K562 (cell line): ENCODE data around the gene AFF3.

Experiments
- CBX5 ChIP-seq: IDR thresholded peaks from 2 replicates; pipeline ENCODE4 v1.6.1; 2014; ENCODE audit warnings: low read depth, borderline replicate concordance
- CHD4 ChIP-seq: fragments of 200-600 bp; sonication (generic); IDR thresholded peaks from 3 replicates; pipeline ENCODE4 v1.6.1; 2012; ENCODE audit warnings: low read depth, mild to moderate bottlenecking, mixed read lengths, low read length, inconsistent platforms; ENCODE audit not compliant: insufficient read depth, insufficient replicate concordance, poor library complexity, severe bottlenecking
- KAT7 ChIP-seq: sonication (generic); formaldehyde crosslinking; IDR thresholded peaks from 2 replicates; pipeline ENCODE4 v1.8.0; 2022; ENCODE audit warnings: missing genetic modification reagents, mild to moderate bottlenecking, borderline replicate concordance
- MAFK ChIP-seq: IDR thresholded peaks from 2 replicates; pipeline ENCODE4 v1.6.1; 2011; ENCODE audit warnings: low read length, improper control_type of control experiment
- NR3C1 ChIP-seq: sonication (generic); formaldehyde crosslinking; IDR thresholded peaks from 2 replicates; pipeline ENCODE4 v1.8.1; 2022; ENCODE audit warnings: missing genetic modification reagents
- SMAD2 ChIP-seq: fragments of 150-350 bp; IDR thresholded peaks from 2 replicates; pipeline ENCODE4 v1.6.1; 2014; ENCODE audit warnings: low read depth, mild to moderate bottlenecking, low read length
- STAT5B ChIP-seq: fragments of 250-450 bp; sonication (Bioruptor Pico); IDR thresholded peaks from 2 replicates; pipeline ENCODE4 v1.8.0; 2021; ENCODE audit warnings: mild to moderate bottlenecking, inconsistent platforms
- TCF7 ChIP-seq: sonication (generic); IDR thresholded peaks from 2 replicates; pipeline ENCODE4 v1.6.1; 2016; ENCODE audit warnings: antibody characterized with exemption, borderline replicate concordance
- YY1 ChIP-seq, 3 experiments: IDR thresholded peaks; 2 replicates each; pipeline ENCODE4 v1.6.1; 2011; ENCODE audit warnings: low read length in 2 of 3, mild to moderate bottlenecking in 2 of 3, moderate library complexity in 2 of 3, borderline replicate concordance in 1 of 3, control low read depth in 1 of 3, low read depth in 1 of 3; ENCODE audit not compliant: insufficient read depth in 3 of 3, insufficient replicate concordance in 2 of 3, control insufficient read depth in 1 of 3, insufficient read length in 1 of 3; ENCODE audit errors: extremely low read depth in 1 of 3
- ZNF143 ChIP-seq: sonication (generic); formaldehyde crosslinking; IDR thresholded peaks from 2 replicates; pipeline ENCODE4 v1.9.0; 2022; ENCODE audit warnings: mild to moderate bottlenecking, missing genetic modification reagents
- TF ChIP-seq, protein P1 (sequence below): sonication (generic); formaldehyde crosslinking; IDR thresholded peaks from 2 replicates; pipeline ENCODE4 v1.8.0; 2022; ENCODE audit warnings: missing genetic modification reagents, mild to moderate bottlenecking, borderline replicate concordance
- TF ChIP-seq, protein P2 (sequence below), 2 experiments: fragments of 450-650 bp in 1 of 2; sonication (generic) in 1 of 2; formaldehyde crosslinking; conservative IDR thresholded peaks; 2 replicates each; pipeline versions ENCODE4 v1.4.0 to v1.8.1; 2020 to 2022; ENCODE audit warnings: mild to moderate bottlenecking in 1 of 2, missing genetic modification reagents in 1 of 2
- TF ChIP-seq, protein P3 (sequence below): fragments of 450-650 bp; formaldehyde crosslinking; IDR thresholded peaks from 2 replicates; pipeline ENCODE4 v1.4.0; 2020; ENCODE audit warnings: mild to moderate bottlenecking, moderate library complexity

DNA sequence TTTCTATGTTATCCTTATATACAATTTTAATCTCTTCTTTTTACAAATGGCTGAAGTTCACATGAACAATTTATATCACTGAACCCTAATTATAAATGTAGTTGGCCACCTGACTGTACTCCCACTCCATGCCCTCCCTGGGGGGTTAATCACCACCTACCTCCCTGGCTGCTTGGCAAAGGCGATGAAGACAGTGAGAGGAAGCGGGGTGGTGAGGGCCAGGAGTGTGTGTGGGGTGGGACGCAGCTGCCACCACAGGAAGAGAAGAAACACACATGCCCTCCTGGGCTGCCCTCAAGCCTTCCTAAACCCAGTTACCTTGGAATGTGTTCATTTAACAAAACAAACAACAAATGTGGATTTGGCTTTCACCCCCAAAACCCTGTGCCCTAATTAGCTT, 565.6 kb downstream of the AFF3 start:
- no peak for TF ChIP-seq MAFK
- TF ChIP-seq STAT5B, result no peak
- no peak for TF ChIP-seq TCF7
- TF ChIP-seq, protein P1, sequence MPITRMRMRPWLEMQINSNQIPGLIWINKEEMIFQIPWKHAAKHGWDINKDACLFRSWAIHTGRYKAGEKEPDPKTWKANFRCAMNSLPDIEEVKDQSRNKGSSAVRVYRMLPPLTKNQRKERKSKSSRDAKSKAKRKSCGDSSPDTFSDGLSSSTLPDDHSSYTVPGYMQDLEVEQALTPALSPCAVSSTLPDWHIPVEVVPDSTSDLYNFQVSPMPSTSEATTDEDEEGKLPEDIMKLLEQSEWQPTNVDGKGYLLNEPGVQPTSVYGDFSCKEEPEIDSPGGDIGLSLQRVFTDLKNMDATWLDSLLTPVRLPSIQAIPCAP (CRISPR knock-in tag), result no peak
- TF ChIP-seq, protein P2, sequence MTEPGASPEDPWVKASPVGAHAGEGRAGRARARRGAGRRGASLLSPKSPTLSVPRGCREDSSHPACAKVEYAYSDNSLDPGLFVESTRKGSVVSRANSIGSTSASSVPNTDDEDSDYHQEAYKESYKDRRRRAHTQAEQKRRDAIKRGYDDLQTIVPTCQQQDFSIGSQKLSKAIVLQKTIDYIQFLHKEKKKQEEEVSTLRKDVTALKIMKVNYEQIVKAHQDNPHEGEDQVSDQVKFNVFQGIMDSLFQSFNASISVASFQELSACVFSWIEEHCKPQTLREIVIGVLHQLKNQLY (CRISPR knock-in tag; conservative IDR thresholded peaks at IDR 0.05), result no peak
- TF ChIP-seq ZNF143 (CRISPR knock-in tag), result no peak
- TF ChIP-seq NR3C1 (CRISPR knock-in tag), result no peak
- TF ChIP-seq, protein P3, sequence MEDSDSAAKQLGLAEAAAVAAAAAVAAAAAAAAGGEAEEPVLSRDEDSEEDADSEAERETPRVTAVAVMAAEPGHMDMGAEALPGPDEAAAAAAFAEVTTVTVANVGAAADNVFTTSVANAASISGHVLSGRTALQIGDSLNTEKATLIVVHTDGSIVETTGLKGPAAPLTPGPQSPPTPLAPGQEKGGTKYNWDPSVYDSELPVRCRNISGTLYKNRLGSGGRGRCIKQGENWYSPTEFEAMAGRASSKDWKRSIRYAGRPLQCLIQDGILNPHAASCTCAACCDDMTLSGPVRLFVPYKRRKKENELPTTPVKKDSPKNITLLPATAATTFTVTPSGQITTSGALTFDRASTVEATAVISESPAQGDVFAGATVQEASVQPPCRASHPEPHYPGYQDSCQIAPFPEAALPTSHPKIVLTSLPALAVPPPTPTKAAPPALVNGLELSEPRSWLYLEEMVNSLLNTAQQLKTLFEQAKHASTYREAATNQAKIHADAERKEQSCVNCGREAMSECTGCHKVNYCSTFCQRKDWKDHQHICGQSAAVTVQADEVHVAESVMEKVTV (CRISPR knock-in tag), result no peak
- TF ChIP-seq CHD4, result no peak
- TF ChIP-seq KAT7, result no peak
- no peak for TF ChIP-seq YY1 (IDR thresholded peaks at IDR 0.05; ENCODE audit: borderline replicate concordance in 1 of 3, control insufficient read depth in 1 of 3, extremely low read depth in 1 of 3, insufficient read depth in 3 of 3, insufficient read length in 1 of 3, insufficient replicate concordance in 2 of 3, low read depth in 1 of 3, low read length in 2 of 3)
- TF ChIP-seq CBX5, result no peak
- TF ChIP-seq SMAD2, result no peak
